Stimulated activated CD4-positive, alpha-beta T cell treated with anti-CD3 and anti-CD28 coated beads, Interleukin-2, amount 100 ng/mL, for 24 hours (primary cell): ENCODE data around the gene TBC1D3G.
"Not testable (repeated sequence)": the region's sequence is repeated elsewhere in the genome, so short reads cannot be mapped to it uniquely, and the experiment has no call there.

ENCODE experiments used
- DNase-seq, 2 donors: peaks; one replicate each; pipeline ENCODE4 v3.0.0-alpha.2; 2020

TBC1D3G gene

GRCh38 chr17:36323584-36323983, at the start of gene TBC1D3G:
TBC1D3G (plus strand) TSS chr17:36323884; CDS start chr17:36325412, 1,528 bp downstream.
- DNase-seq: not testable (repeated sequence)

GRCh38 chr17:36283256-36283655, 40.4 kb upstream of the TBC1D3G start:
- DNase-seq: not testable (repeated sequence)

- not testable (repeated sequence) for DNase-seq
Measured at GRCh38 chr17:36284219-36284618, 39.5 kb upstream of the TBC1D3G start.

- DNase-seq: not testable (repeated sequence)
Measured at GRCh38 chr17:36289965-36290612, 33.6 kb upstream of the TBC1D3G start.

- not testable (repeated sequence) for DNase-seq
Measured at GRCh38 chr17:36295161-36295560, 28.5 kb upstream of the TBC1D3G start.

GRCh38 chr17:36315736-36316135, 7.9 kb upstream of the TBC1D3G start:
- DNase-seq: not testable (repeated sequence)

GRCh38 chr17:36362496-36362895, 38.8 kb downstream of the TBC1D3G start:
- not testable (repeated sequence) for DNase-seq

- not testable (repeated sequence) for DNase-seq
Measured at GRCh38 chr17:36375938-36376337, 52.3 kb downstream of the TBC1D3G start.
